Activated B cell treated with CpG ODN at 0.5 μM for 24 hours (primary cell): ENCODE results near the gene FLT1. TPM values are rescaled to one million over a fixed set of nuclear protein-coding genes. Genes with fewer than 3 reads are reported as not detected.

Source experiments
- ATAC-seq: fragments of 200-7000 bp; cut with Tn5 transposase; one replicate; pipeline ENCODE4 v1.10.0; 2021; ENCODE audit warnings: low read depth, mild to moderate bottlenecking, moderate library complexity
- CTCF ChIA-PET: fragments of 350-600 bp; sonication (Branson Sonifier 250); formaldehyde crosslinking; loops from one replicate; lab custom pipeline; 2021; ENCODE audit warnings: antibody characterized with exemption; lab: Charles Lee
- POLR2A ChIA-PET: fragments of 350-600 bp; sonication (Branson Sonifier 250); formaldehyde crosslinking; loops from one replicate; lab custom pipeline; 2021; ENCODE audit warnings: antibody characterized with exemption; lab: Charles Lee
- DNase-seq: peaks from one replicate; pipeline ENCODE4 v3.0.0; 2022
- H3K27ac Mint-ChIP-seq: one replicate; pipeline ENCODE4 v1.8.0; 2020; ENCODE audit warnings: mixed read lengths
- H3K27me3 Mint-ChIP-seq: one replicate; pipeline ENCODE4 v1.8.0; 2021; ENCODE audit warnings: mixed read lengths
- H3K36me3 Mint-ChIP-seq: one replicate; pipeline ENCODE4 v1.8.0; 2021; ENCODE audit warnings: low read depth, mixed read lengths
- H3K4me1 Mint-ChIP-seq: one replicate; pipeline ENCODE4 v1.8.0; 2021; ENCODE audit warnings: mixed read lengths
- H3K4me3 Mint-ChIP-seq: one replicate; pipeline ENCODE4 v1.8.0; 2020; ENCODE audit warnings: mild to moderate bottlenecking, mixed read lengths
- H3K9me3 Mint-ChIP-seq: one replicate; pipeline ENCODE4 v1.8.0; 2020; ENCODE audit warnings: mixed read lengths
- CTCF ChIP-seq: fragments of 200-600 bp; IDR thresholded peaks from one replicate; pipeline ENCODE4 v1.8.0; 2022; ENCODE audit warnings: antibody characterized with exemption, mild to moderate bottlenecking
- intact Hi-C: fragments of 100-400 bp; cut with micrococcal nuclease; formaldehyde crosslinking; loops from one replicate; pipeline ENCODE4 v1.15.1; 2024
- total RNA-seq: library from RNA; stranded (reverse); gene quantifications from 2 replicates; pipeline ENCODE4 v1.2.3, GENCODE V29; 2022

Gene FLT1
- total RNA-seq, 1 donor from 2014 or later = 1.3 TPM

GRCh38 chr13:28297341-28297740 is 197.6 kb downstream of the FLT1 start:
- DNase-seq (no peak), ATAC-seq (no peak)
- ChIA-PET POLR2A (no interaction called here), CTCF (no interaction called here)
- TF ChIP-seq CTCF = no peak
- Mint-ChIP-seq H3K9me3 (no peaks in the 10 kb centered on the region), H3K4me1 (peaks cover 4% of the 10 kb centered on the region), H3K27ac (no peak overlapping the region), H3K36me3 (peaks cover 27% of the 10 kb centered on the region), H3K27me3 (no peaks in the 10 kb centered on the region), H3K4me3 (no peak overlapping the region)
- intact Hi-C loops = no loop called here

- Mint-ChIP-seq H3K9me3 (no peaks in the 10 kb centered on the region), H3K4me1 (peaks cover 5% of the 10 kb centered on the region), H3K4me3 (no peak overlapping the region), H3K36me3 (peaks cover 88% of the 10 kb centered on the region), H3K27ac (no peak overlapping the region), H3K27me3 (no peaks in the 10 kb centered on the region)
- CTCF ChIA-PET = no interaction called here
- ATAC-seq (no peak), DNase-seq (no peak)
- POLR2A ChIA-PET = no interaction called here
- intact Hi-C loops = no loop called here
- TF ChIP-seq CTCF = no peak
Measured at GRCh38 chr13:28286263-28286662, 208.7 kb downstream of the FLT1 start.

- DNase-seq (no peak), ATAC-seq (no peak)
- ChIA-PET CTCF (no interaction called here), POLR2A (no interaction called here)
- H3K4me3 Mint-ChIP-seq = no peak overlapping the region
- no peaks in the 10 kb centered on the region for H3K27me3 Mint-ChIP-seq
- intact Hi-C loops = no loop called here
- H3K36me3 Mint-ChIP-seq = peaks cover 91% of the 10 kb centered on the region
- peaks cover 8% of the 10 kb centered on the region for H3K4me1 Mint-ChIP-seq
- no peak for TF ChIP-seq CTCF
- no peaks in the 10 kb centered on the region for H3K9me3 Mint-ChIP-seq
- H3K27ac Mint-ChIP-seq = no peak overlapping the region
Measured at GRCh38 chr13:28283600-28283999, 211.3 kb downstream of the FLT1 start.

GRCh38 chr13:28282451-28282850 is 212.5 kb downstream of the FLT1 start:
- intact Hi-C loops = no loop called here

GRCh38 chr13:28273919-28274318 is 221.0 kb downstream of the FLT1 start:
- DNase-seq (no peak), ATAC-seq (no peak)
- intact Hi-C loops = no loop called here
- no peaks in the 10 kb centered on the region for H3K9me3 Mint-ChIP-seq
- H3K36me3 Mint-ChIP-seq = peaks cover 65% of the 10 kb centered on the region
- TF ChIP-seq CTCF = no peak
- H3K4me1 Mint-ChIP-seq = peaks cover 15% of the 10 kb centered on the region
- POLR2A ChIA-PET = no interaction called here
- CTCF ChIA-PET = no interaction called here
- H3K27me3 Mint-ChIP-seq = no peaks in the 10 kb centered on the region
- H3K4me3 Mint-ChIP-seq = no peak overlapping the region
- H3K27ac Mint-ChIP-seq = no peak overlapping the region

More at GRCh38 chr13:28282451-28282850, 212.5 kb downstream of the FLT1 start:
- TF ChIP-seq CTCF = no peak
- no peak for DNase-seq
- Mint-ChIP-seq H3K36me3 (peaks cover 88% of the 10 kb centered on the region), H3K4me1 (peaks cover 8% of the 10 kb centered on the region), H3K4me3 (no peak overlapping the region), H3K9me3 (no peaks in the 10 kb centered on the region), H3K27me3 (no peaks in the 10 kb centered on the region), H3K27ac (no peak overlapping the region)
- no peak for ATAC-seq
- ChIA-PET CTCF (no interaction called here), POLR2A (interaction anchor here (0.7 kb wide), 1 partner anchor 32 kb away, joined by 3 read pairs; no protein-coding TSS in a partner anchor)
